HepG2 (cell line): Measurements from ENCODE around the gene ANKRD40CL. TPM values are rescaled to one million over a fixed set of nuclear protein-coding genes. Genes with fewer than 3 reads are reported as not detected.

Experiments used
- BATF2 ChIP-seq: sonication (generic); formaldehyde crosslinking; IDR thresholded peaks from 2 replicates; pipeline ENCODE4 v1.8.0; 2022; ENCODE audit warnings: mild to moderate bottlenecking, missing genetic modification reagents, moderate library complexity
- EZH2 ChIP-seq: conservative IDR thresholded peaks from 2 replicates; pipeline ENCODE4 v1.6.1; 2012; ENCODE audit warnings: mild to moderate bottlenecking, low read depth, low read length, moderate library complexity
- HOXA5 ChIP-seq: sonication (generic); formaldehyde crosslinking; IDR thresholded peaks from 2 replicates; pipeline ENCODE4 v1.4.0; 2020; ENCODE audit warnings: missing genetic modification reagents
- IRF1 ChIP-seq: sonication (generic); formaldehyde crosslinking; IDR thresholded peaks from 2 replicates; pipeline ENCODE4 v1.4.0; 2020; ENCODE audit warnings: low read depth, mild to moderate bottlenecking, missing genetic modification reagents
- IRX3 ChIP-seq: sonication (generic); formaldehyde crosslinking; IDR thresholded peaks from 2 replicates; pipeline ENCODE4 v1.8.1; 2023; ENCODE audit warnings: mild to moderate bottlenecking, low read depth, missing genetic modification reagents, borderline replicate concordance
- KMT2A ChIP-seq: sonication (generic); formaldehyde crosslinking; IDR thresholded peaks from 2 replicates; pipeline ENCODE4 v1.4.0; 2020; ENCODE audit warnings: missing genetic modification reagents
- MEIS2 ChIP-seq: sonication (generic); formaldehyde crosslinking; IDR thresholded peaks from 2 replicates; pipeline ENCODE4 v1.9.0; 2021; ENCODE audit warnings: mild to moderate bottlenecking, missing genetic modification reagents
- NFKBIZ ChIP-seq: IDR thresholded peaks from 2 replicates; pipeline ENCODE4 v1.6.1; 2018; ENCODE audit warnings: missing genetic modification reagents, missing compliant biosample characterization
- NR2F1 ChIP-seq, 2 experiments: fragments of 450-650 bp in 1 of 2; formaldehyde crosslinking in 1 of 2; IDR thresholded peaks; 2 replicates each; pipeline versions ENCODE4 v1.5.0 to v1.6.1; 2016 to 2020; ENCODE audit warnings: mild to moderate bottlenecking in 1 of 2, missing compliant biosample characterization in 1 of 2, missing genetic modification reagents in 1 of 2, moderate library complexity in 1 of 2
- PLRG1 ChIP-seq: fragments of 450-650 bp; conservative IDR thresholded peaks from 2 replicates; pipeline ENCODE4 v1.6.1; 2016
- RBAK ChIP-seq: sonication (generic); formaldehyde crosslinking; IDR thresholded peaks from 2 replicates; pipeline ENCODE4 v1.5.1; 2020; ENCODE audit warnings: mild to moderate bottlenecking, missing genetic modification reagents
- RBM39 ChIP-seq: fragments of 200-400 bp; formaldehyde crosslinking; IDR thresholded peaks from one replicate; pipeline ENCODE4 v1.6.1; 2018; ENCODE audit warnings: antibody characterized with exemption, mild to moderate bottlenecking, low read depth, low read length; ENCODE audit not compliant: poor library complexity, severe bottlenecking
- SOX5 ChIP-seq: IDR thresholded peaks from 2 replicates; pipeline ENCODE4 v1.6.1; 2016; ENCODE audit warnings: borderline replicate concordance
- ZBTB4 ChIP-seq: sonication (generic); formaldehyde crosslinking; IDR thresholded peaks from 2 replicates; pipeline ENCODE4 v1.4.0; 2020; ENCODE audit warnings: missing genetic modification reagents, mild to moderate bottlenecking, borderline replicate concordance
- ZNF18 ChIP-seq: sonication (generic); formaldehyde crosslinking; IDR thresholded peaks from 2 replicates; pipeline ENCODE4 v1.8.0; 2022; ENCODE audit warnings: mild to moderate bottlenecking, missing genetic modification reagents; ENCODE audit not compliant: insufficient replicate concordance
- ZNF264 ChIP-seq: sonication (generic); formaldehyde crosslinking; IDR thresholded peaks from 2 replicates; pipeline ENCODE4 v1.4.0; 2020; ENCODE audit warnings: missing genetic modification reagents
- ZNF598 ChIP-seq: sonication (generic); formaldehyde crosslinking; IDR thresholded peaks from 2 replicates; pipeline ENCODE4 v1.5.1; 2020; ENCODE audit warnings: mild to moderate bottlenecking, missing genetic modification reagents, borderline replicate concordance
- ZNF687 ChIP-seq: sonication (generic); formaldehyde crosslinking; IDR thresholded peaks from 2 replicates; pipeline ENCODE4 v1.5.1; 2020; ENCODE audit warnings: mild to moderate bottlenecking, missing genetic modification reagents, moderate library complexity
- polyA plus RNA-seq, 8 experiments: library from polyadenylated mRNA; depleted of rRNA in 3 of 8; stranded (reverse) in 7 of 8; unstranded in 1 of 8; fragments of >200 nt; fragmentation: Illumina TruSeq in 4 of 8; extraction: Trizol in 4 of 8; gene quantifications; 2 replicates each; pipeline versions ENCODE4 v1.2.1 to v1.2.3, GENCODE V29; 2011 to 2016; ENCODE audit warnings: low read depth in 4 of 8, missing spikeins in 1 of 8, mixed read lengths in 1 of 8; ENCODE audit not compliant: insufficient read depth in 1 of 8
- total RNA-seq, 5 experiments: library from RNA; depleted of rRNA; stranded (reverse); fragments of >200 nt; fragmentation: Illumina TruSeq; extraction: Trizol; gene quantifications; 2 replicates each; pipeline ENCODE4 v1.2.3, GENCODE V29; 2016; ENCODE audit warnings: low read depth in 1 of 5

Gene ANKRD40CL
- total and polyA plus RNA-seq, 2 of the 13 experiments (the other 11 are each of a cell fraction or from before 2014, with no cell fraction given), result 0.03 to 0.11 TPM

- TF ChIP-seq IRX3 (CRISPR knock-in tag), result no peak
- TF ChIP-seq NFKBIZ, result no peak
- no peak for TF ChIP-seq BATF2 (CRISPR knock-in tag)
- no peak for TF ChIP-seq RBAK (CRISPR knock-in tag)
- peak; percentile 42 to 63; a peak in 3 of 4 replicates for TF ChIP-seq NR2F1 (CRISPR knock-in tag; IDR thresholded peaks at IDR 0.05)
- no peak for TF ChIP-seq RBM39
- TF ChIP-seq KMT2A (CRISPR knock-in tag), result no peak
- no peak for TF ChIP-seq ZBTB4 (CRISPR knock-in tag)
- 0 out of 2 replicates have a peak, but pooled peaks have one; percentile 13 for TF ChIP-seq ZNF598 (CRISPR knock-in tag)
- no peak for TF ChIP-seq SOX5
- no peak for TF ChIP-seq ZNF264
- TF ChIP-seq HOXA5 (CRISPR knock-in tag), result no peak
- TF ChIP-seq PLRG1, result no peak
- 0 out of 2 replicates have a peak, but pooled peaks have one; percentile 38 for TF ChIP-seq MEIS2 (CRISPR knock-in tag)
- no peak for TF ChIP-seq IRF1 (CRISPR knock-in tag)
- TF ChIP-seq ZNF687, result peak; percentile 61
- no peak for TF ChIP-seq EZH2
- no peak for TF ChIP-seq ZNF18 (CRISPR knock-in tag)
Measured at GRCh38 chr17:50766222-50767023, 895 bp downstream of the ANKRD40CL start (continued).
